Panc1 (cell line): ENCODE data around the gene HES4.
"Not testable (repeated sequence)": the region's sequence is repeated elsewhere in the genome, so short reads cannot be mapped to it uniquely, and the experiment has no call there.

Source experiments
- POLR2AphosphoS5 ChIP-seq: IDR thresholded peaks from 2 replicates; pipeline ENCODE4 v1.6.1; 2012; ENCODE audit warnings: mild to moderate bottlenecking, low read depth, low read length, moderate library complexity
- TCF7L2 ChIP-seq: IDR thresholded peaks from 2 replicates; pipeline ENCODE4 v1.6.1; 2011; ENCODE audit warnings: mild to moderate bottlenecking, low read depth, low read length, inconsistent platforms
- TF ChIP-seq, protein P1 (sequence below): fragments of 450-650 bp; IDR thresholded peaks from 2 replicates; pipeline ENCODE4 v1.5.1; 2017; ENCODE audit warnings: mild to moderate bottlenecking

DNA sequence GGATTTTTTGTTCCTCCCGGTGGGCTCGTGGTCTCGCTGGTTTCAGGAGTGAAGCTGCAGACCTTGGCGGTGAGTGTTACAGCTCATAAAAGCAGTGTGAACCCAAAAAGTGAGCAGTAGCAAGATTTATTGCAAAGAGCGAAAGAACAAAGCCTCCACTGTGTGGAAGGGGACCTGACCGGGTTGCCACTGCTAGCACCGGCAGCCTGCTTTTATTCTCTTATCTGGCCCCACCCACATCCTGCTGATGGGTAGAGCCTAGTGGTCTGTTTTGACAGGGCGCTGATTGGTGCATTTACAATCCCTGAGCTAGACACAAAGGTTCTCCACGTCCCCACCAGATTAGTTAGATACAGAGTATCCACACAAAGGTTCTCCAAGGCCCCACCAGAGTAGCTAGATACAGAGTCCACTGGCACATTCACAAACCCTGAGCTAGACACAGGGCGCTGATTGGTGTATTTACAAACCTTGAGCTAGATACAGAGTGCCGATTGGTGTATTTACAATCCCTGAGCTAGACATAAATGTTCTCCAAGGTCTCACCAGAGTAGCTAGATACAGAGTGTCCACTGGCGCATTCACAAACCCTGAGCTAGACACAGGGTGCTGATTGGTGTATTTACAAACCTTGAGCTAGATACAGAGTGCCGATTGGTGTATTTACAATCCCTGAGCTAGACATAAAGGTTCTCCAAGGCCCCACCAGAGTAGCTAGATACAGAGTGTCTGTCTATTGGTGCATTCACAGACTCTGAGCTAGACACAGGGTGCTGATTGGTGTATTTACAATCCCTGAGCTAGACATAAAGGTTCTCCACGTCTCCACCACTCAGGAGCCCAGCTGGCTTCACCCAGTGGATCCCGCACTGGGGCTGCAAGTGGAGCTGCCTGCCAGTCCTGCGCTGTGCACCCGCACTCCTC lies 17.8 kb upstream of the HES4 start:
- TF ChIP-seq, protein P1, sequence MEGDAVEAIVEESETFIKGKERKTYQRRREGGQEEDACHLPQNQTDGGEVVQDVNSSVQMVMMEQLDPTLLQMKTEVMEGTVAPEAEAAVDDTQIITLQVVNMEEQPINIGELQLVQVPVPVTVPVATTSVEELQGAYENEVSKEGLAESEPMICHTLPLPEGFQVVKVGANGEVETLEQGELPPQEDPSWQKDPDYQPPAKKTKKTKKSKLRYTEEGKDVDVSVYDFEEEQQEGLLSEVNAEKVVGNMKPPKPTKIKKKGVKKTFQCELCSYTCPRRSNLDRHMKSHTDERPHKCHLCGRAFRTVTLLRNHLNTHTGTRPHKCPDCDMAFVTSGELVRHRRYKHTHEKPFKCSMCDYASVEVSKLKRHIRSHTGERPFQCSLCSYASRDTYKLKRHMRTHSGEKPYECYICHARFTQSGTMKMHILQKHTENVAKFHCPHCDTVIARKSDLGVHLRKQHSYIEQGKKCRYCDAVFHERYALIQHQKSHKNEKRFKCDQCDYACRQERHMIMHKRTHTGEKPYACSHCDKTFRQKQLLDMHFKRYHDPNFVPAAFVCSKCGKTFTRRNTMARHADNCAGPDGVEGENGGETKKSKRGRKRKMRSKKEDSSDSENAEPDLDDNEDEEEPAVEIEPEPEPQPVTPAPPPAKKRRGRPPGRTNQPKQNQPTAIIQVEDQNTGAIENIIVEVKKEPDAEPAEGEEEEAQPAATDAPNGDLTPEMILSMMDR = not testable (repeated sequence)
- TF ChIP-seq POLR2AphosphoS5, TCF7L2: not testable (repeated sequence)
